Measurements from ENCODE around the gene KERA.

Gene KERA

DNA sequence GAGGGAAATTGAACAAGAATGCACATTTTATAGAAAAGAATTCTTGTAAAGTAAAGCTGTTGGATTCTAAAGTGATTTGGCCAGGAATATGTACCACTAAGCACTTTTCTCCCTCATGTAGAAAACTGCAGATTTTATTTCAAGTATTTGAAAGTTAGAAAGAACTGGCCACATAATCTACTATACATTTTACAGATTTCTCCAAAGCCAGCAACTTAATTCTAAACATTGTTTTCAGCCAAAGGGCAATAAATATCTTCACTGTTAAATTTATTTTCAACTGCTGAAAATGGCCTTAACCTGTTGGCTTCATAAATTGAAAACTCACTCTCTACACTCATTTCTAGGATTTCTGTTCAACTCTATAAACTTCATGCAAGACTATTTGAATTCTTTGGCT lies 15.6 kb upstream of the KERA start:
- no peak overlapping the region for H3K9ac ChIP-seq (ENCODE audit: low read length)
- no peaks in the 10 kb centered on the region for H3K27me3 ChIP-seq (ENCODE audit: control insufficient read depth, insufficient read depth, low read length)
- H3K27ac ChIP-seq (ENCODE audit: low read depth, low read length): no peak overlapping the region
- no peaks in the 10 kb centered on the region for H3K9me3 ChIP-seq (ENCODE audit: control insufficient read depth, insufficient read depth, low read depth, low read length)
- peaks cover 4% of the 10 kb centered on the region for H3K4me1 ChIP-seq (ENCODE audit: control insufficient read depth, insufficient read depth, low read length)
- no peak overlapping the region for H3K4me3 ChIP-seq (ENCODE audit: low read depth, low read length)
- no peaks in the 10 kb centered on the region for H3K36me3 ChIP-seq (ENCODE audit: control insufficient read depth, insufficient read depth, low read length)

DNA sequence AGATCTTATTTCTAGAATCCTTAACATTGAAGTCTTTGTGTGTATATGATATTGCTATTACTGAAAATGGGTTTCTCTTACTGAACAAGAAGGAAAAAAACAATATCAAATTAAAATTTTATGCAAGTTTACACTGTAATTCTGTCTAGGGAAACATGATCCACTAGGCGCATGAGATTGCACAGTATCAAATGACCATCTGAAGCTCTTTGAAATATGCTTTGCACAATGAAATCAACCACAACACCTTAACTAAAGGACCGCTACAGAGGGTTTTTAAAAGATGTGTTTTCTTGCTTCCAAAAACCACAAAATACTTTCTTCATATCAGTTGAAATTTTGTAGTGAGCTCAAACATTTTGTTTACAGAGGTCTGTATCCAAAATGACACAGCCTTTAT lies 15.1 kb upstream of the KERA start:
- Histone ChIP-seq H3K27me3 (ENCODE audit: control insufficient read depth, insufficient read depth, low read length) (no peaks in the 10 kb centered on the region), H3K27ac (ENCODE audit: low read depth, low read length) (no peak overlapping the region), H3K9me3 (ENCODE audit: control insufficient read depth, insufficient read depth, low read depth, low read length) (no peaks in the 10 kb centered on the region), H3K4me3 (ENCODE audit: low read depth, low read length) (no peak overlapping the region), H3K4me1 (ENCODE audit: control insufficient read depth, insufficient read depth, low read length) (no peaks in the 10 kb centered on the region), H3K9ac (ENCODE audit: low read length) (no peak overlapping the region), H3K36me3 (ENCODE audit: control insufficient read depth, insufficient read depth, low read length) (no peaks in the 10 kb centered on the region)

DNA sequence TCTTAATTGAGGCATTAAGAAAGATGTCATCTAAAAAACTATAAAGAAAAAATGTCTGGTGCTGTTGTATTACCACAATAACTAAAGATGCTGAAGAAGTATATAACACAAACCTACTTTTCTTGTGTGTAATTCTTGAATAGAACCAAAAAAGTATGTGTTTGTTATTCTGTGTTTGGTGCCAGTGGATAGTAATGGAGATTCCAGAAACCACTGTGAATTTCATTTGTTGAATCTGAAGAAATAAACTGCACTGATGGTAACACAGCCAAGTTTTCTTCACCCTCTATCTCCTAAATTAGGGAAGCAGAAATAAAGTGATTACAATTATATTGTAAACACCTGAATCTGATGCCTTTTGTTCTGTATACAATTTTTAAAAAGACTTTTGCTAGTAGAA lies 13.1 kb upstream of the KERA start:
- H3K4me3 ChIP-seq (ENCODE audit: low read depth, low read length): no peak overlapping the region
- H3K4me1 ChIP-seq (ENCODE audit: control insufficient read depth, insufficient read depth, low read length): no peaks in the 10 kb centered on the region
- H3K27ac ChIP-seq (ENCODE audit: low read depth, low read length): no peak overlapping the region
- no peaks in the 10 kb centered on the region for H3K27me3 ChIP-seq (ENCODE audit: control insufficient read depth, insufficient read depth, low read length)
- no peak overlapping the region for H3K9ac ChIP-seq (ENCODE audit: low read length)
- no peaks in the 10 kb centered on the region for H3K36me3 ChIP-seq (ENCODE audit: control insufficient read depth, insufficient read depth, low read length)
- H3K9me3 ChIP-seq (ENCODE audit: control insufficient read depth, insufficient read depth, low read depth, low read length): no peaks in the 10 kb centered on the region

DNA sequence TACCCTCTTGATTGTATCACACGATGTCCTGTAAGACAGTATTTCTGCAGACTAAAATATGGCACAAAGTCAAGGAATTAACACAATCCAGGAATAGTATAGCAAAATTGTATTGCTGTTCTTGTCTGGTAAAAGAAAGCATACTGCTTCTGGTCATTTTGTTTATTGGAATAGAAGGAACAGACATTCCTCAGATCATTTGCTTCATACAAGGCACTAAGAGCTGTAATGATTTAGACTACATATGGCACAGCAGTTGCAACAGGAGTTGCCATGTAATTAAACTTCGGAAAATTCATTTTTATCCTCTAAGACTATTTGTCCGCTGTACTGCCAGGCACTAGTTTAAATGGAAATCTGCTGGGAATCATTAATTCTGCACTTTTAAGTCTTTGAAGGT lies 7.6 kb upstream of the KERA start:
- Histone ChIP-seq H3K4me1 (ENCODE audit: control insufficient read depth, insufficient read depth, low read length) (no peaks in the 10 kb centered on the region), H3K27me3 (ENCODE audit: control insufficient read depth, insufficient read depth, low read length) (no peaks in the 10 kb centered on the region), H3K4me3 (ENCODE audit: low read depth, low read length) (no peak overlapping the region), H3K27ac (ENCODE audit: low read depth, low read length) (no peak overlapping the region), H3K36me3 (ENCODE audit: control insufficient read depth, insufficient read depth, low read length) (no peaks in the 10 kb centered on the region), H3K9me3 (ENCODE audit: control insufficient read depth, insufficient read depth, low read depth, low read length) (no peaks in the 10 kb centered on the region), H3K9ac (ENCODE audit: low read length) (no peak overlapping the region)

DNA sequence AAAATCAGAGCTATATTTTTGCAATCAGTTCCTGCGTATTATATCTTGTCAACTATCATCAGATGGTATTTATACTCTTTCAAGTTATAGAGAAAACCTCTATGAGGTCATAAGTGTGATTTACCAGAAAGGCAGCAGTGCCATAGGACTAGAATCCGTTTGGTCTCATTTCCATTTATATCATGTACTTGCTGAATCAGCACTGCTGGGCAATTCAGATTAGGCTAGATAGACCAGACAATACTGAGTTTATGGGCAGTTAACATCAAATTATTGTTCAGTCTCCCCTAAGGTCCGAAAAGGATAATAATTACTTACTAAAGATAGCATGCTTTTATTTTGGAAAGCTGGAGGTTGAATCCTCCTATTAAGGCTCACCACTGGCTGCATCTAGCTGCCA lies 6.8 kb upstream of the KERA start:
- Histone ChIP-seq H3K36me3 (ENCODE audit: control insufficient read depth, insufficient read depth, low read length) (no peaks in the 10 kb centered on the region), H3K4me3 (ENCODE audit: low read depth, low read length) (no peak overlapping the region), H3K4me1 (ENCODE audit: control insufficient read depth, insufficient read depth, low read length) (no peaks in the 10 kb centered on the region), H3K9ac (ENCODE audit: low read length) (no peak overlapping the region), H3K27ac (ENCODE audit: low read depth, low read length) (no peak overlapping the region), H3K27me3 (ENCODE audit: control insufficient read depth, insufficient read depth, low read length) (no peaks in the 10 kb centered on the region), H3K9me3 (ENCODE audit: control insufficient read depth, insufficient read depth, low read depth, low read length) (no peaks in the 10 kb centered on the region)

DNA sequence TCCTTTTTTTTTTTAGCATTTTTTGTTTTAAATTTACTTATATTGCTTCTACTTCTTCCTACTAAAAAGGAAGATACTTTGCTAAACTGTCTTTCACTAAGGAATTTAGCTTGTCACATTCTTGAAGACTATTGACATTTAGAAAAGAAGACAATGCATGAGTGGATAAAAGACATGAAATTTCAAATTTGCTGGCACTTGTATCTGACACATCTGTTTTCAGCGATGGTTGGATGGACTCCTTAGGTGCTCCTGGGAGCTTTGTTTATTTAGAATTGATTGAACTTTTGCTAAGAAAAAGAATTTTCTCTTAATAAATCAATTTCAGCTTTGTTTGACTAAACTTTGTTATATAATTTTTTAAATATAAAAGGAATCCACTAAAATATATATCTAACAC lies 3.3 kb upstream of the KERA start:
- no peak overlapping the region for H3K27ac ChIP-seq (ENCODE audit: low read depth, low read length)
- no peak overlapping the region for H3K9ac ChIP-seq (ENCODE audit: low read length)
- H3K4me3 ChIP-seq (ENCODE audit: low read depth, low read length): no peak overlapping the region
- H3K36me3 ChIP-seq (ENCODE audit: control insufficient read depth, insufficient read depth, low read length): no peaks in the 10 kb centered on the region
- no peaks in the 10 kb centered on the region for H3K27me3 ChIP-seq (ENCODE audit: control insufficient read depth, insufficient read depth, low read length)
- H3K9me3 ChIP-seq (ENCODE audit: control insufficient read depth, insufficient read depth, low read depth, low read length): no peaks in the 10 kb centered on the region
- H3K4me1 ChIP-seq (ENCODE audit: control insufficient read depth, insufficient read depth, low read length): no peaks in the 10 kb centered on the region

DNA sequence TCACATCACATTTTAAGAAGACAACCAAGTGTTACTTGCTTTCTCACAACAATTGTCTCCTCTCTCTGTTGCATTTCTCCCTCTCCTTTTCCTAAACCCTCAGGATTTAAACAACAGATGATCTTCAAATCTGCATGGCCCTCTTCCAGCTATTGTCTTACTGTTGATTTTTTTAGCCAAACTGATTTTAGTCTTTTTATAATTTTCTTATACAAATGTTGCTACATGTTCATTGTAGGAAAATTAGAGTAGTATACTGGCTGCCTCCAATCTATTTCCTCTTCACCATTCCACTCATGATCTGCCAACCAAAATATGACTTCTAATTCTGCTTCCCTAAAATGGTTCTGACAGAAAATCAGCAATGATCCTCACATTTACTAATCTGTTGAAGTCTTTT lies 1.4 kb upstream of the KERA start:
- Histone ChIP-seq H3K4me1 (ENCODE audit: control insufficient read depth, insufficient read depth, low read length) (no peaks in the 10 kb centered on the region), H3K27me3 (ENCODE audit: control insufficient read depth, insufficient read depth, low read length) (no peaks in the 10 kb centered on the region), H3K9ac (ENCODE audit: low read length) (no peak overlapping the region), H3K9me3 (ENCODE audit: control insufficient read depth, insufficient read depth, low read depth, low read length) (no peaks in the 10 kb centered on the region), H3K27ac (ENCODE audit: low read depth, low read length) (no peak overlapping the region), H3K4me3 (ENCODE audit: low read depth, low read length) (no peak overlapping the region), H3K36me3 (ENCODE audit: control insufficient read depth, insufficient read depth, low read length) (no peaks in the 10 kb centered on the region)

DNA sequence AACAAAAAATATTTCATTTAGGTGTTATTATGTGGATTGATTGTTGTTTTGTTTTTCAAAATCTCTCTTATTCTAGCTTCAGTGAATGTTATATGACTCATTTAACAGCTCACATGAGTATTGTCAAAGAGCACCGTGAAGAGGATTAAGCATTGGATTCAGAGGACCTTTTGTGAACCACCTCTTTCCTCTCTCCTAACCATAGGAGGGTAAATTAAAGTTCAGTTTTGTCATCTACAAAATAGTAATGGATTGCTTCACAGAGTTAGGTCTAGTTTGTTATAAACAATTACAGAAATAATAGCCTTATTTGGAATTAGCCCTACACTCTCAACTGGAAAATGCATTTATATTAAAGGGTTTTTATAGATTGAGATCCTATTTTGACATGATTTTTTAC lies 962 bp upstream of the KERA start:
- Histone ChIP-seq H3K27me3 (ENCODE audit: control insufficient read depth, insufficient read depth, low read length) (no peaks in the 10 kb centered on the region), H3K4me3 (ENCODE audit: low read depth, low read length) (no peak overlapping the region), H3K36me3 (ENCODE audit: control insufficient read depth, insufficient read depth, low read length) (no peaks in the 10 kb centered on the region), H3K9ac (ENCODE audit: low read length) (no peak overlapping the region), H3K9me3 (ENCODE audit: control insufficient read depth, insufficient read depth, low read depth, low read length) (no peaks in the 10 kb centered on the region), H3K4me1 (ENCODE audit: control insufficient read depth, insufficient read depth, low read length) (no peaks in the 10 kb centered on the region), H3K27ac (ENCODE audit: low read depth, low read length) (no peak overlapping the region)

DNA sequence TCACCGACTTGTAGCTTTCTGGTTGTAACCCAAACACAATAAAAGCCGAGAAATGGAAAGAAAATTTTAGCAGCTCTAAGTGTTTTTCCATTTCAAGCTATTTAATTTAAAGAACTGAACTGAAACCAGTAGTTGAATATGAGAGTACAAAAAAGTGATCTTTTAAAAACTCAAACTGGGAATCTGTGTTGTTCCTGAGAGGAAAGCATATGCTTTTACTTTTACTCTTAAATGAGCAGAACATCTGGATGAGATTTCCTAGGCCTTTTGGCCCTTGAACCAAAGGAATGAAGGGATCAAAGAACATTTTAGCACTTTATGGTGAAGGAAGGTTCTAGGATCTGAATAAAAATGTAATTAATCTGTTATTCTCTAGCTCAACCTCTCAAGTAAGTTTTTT lies 1.3 kb downstream of the KERA start:
- no peaks in the 10 kb centered on the region for H3K9me3 ChIP-seq (ENCODE audit: control insufficient read depth, insufficient read depth, low read depth, low read length)
- no peaks in the 10 kb centered on the region for H3K27me3 ChIP-seq (ENCODE audit: control insufficient read depth, insufficient read depth, low read length)
- no peak overlapping the region for H3K4me3 ChIP-seq (ENCODE audit: low read depth, low read length)
- H3K4me1 ChIP-seq (ENCODE audit: control insufficient read depth, insufficient read depth, low read length): no peaks in the 10 kb centered on the region
- H3K27ac ChIP-seq (ENCODE audit: low read depth, low read length): no peak overlapping the region
- H3K9ac ChIP-seq (ENCODE audit: low read length): no peak overlapping the region
- H3K36me3 ChIP-seq (ENCODE audit: control insufficient read depth, insufficient read depth, low read length): no peaks in the 10 kb centered on the region

DNA sequence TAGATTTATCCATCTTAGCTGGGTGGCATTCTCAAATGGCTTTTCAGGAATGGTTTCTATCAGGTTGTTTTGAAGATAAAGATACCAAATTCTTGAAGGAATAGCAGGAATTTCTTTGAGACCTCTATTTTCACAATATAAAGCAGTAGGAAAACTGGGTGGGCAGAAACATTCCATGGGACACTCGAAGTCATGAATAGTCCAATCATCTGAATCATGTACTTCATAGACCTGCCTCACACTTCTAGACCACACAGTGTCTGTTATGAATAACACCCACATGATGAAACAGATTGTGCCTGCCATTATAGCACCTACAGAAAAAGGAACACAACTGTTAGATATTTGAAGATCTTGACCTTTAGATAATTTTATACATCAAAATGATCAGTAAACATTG lies 1.8 kb downstream of the KERA start:
- H3K9me3 ChIP-seq (ENCODE audit: control insufficient read depth, insufficient read depth, low read depth, low read length): no peaks in the 10 kb centered on the region
- H3K9ac ChIP-seq (ENCODE audit: low read length): no peak overlapping the region
- no peaks in the 10 kb centered on the region for H3K4me1 ChIP-seq (ENCODE audit: control insufficient read depth, insufficient read depth, low read length)
- H3K27ac ChIP-seq (ENCODE audit: low read depth, low read length): no peak overlapping the region
- no peaks in the 10 kb centered on the region for H3K27me3 ChIP-seq (ENCODE audit: control insufficient read depth, insufficient read depth, low read length)
- no peak overlapping the region for H3K4me3 ChIP-seq (ENCODE audit: low read depth, low read length)
- H3K36me3 ChIP-seq (ENCODE audit: control insufficient read depth, insufficient read depth, low read length): no peaks in the 10 kb centered on the region

DNA sequence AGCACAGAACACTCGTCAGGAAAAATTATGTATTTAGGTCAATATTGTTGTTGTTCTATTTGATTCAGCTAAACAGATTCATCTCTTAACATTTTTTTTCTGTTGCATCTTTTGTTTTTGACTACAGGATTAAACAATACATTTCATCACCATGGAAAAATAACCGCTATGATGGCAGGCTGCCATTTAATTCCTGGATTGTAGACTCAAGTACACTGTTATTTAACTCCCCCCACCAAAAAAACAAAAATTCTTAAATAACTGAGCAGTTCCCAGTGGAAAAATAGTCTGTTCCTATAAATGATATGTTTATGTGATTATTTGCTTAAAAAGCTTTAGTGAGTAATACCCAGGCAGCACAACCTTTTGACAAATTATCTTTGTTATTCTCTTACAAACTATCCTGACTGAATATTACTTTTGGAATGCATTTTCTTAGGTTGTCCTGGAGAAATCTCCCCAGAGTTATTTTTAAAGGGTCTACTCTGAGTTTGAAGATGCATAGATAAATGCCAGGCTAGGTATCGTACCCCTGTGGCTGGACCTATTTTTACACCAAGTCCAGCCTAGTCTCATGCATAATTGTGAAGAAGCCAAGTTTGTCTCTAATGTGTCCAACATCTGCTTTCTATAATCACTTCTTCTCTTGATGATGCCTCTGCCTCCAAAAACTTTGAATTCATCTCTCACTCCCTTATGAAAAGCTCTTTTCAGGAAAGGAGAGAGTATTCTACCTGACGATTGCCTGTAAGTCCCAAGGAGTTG lies 3.7 kb downstream of the KERA start:
- H3K27ac ChIP-seq (ENCODE audit: low read depth, low read length): no peak overlapping the region
- no peak overlapping the region for H3K9ac ChIP-seq (ENCODE audit: low read length)

DNA sequence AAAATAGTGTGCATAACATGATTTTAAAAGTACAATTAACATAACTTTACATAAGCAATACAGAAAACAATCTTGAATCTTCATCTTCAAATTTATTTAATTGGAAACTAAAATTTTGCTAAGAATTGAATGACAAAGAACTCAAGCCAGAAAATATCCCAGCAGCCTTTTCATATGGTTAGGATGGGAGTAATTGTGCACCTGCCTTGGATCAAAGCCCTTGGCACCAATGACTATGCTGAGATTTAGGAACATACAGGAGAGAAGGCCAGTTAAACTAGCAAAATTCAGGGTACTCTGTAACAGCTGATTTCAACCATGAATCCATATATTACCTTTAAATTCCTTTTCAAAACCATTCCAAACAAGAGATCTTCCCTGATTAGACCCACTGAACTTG lies 5.8 kb downstream of the KERA start:
- Histone ChIP-seq H3K4me3 (ENCODE audit: low read depth, low read length) (no peak overlapping the region), H3K4me1 (ENCODE audit: control insufficient read depth, insufficient read depth, low read length) (no peaks in the 10 kb centered on the region), H3K27ac (ENCODE audit: low read depth, low read length) (no peak overlapping the region), H3K9me3 (ENCODE audit: control insufficient read depth, insufficient read depth, low read depth, low read length) (no peaks in the 10 kb centered on the region), H3K27me3 (ENCODE audit: control insufficient read depth, insufficient read depth, low read length) (no peaks in the 10 kb centered on the region), H3K9ac (ENCODE audit: low read length) (no peak overlapping the region), H3K36me3 (ENCODE audit: control insufficient read depth, insufficient read depth, low read length) (no peaks in the 10 kb centered on the region)

More for the DNA sequence above, 3.7 kb downstream of the KERA start:
- Histone ChIP-seq H3K4me3 (ENCODE audit: low read depth, low read length) (no peak overlapping the region), H3K9me3 (ENCODE audit: control insufficient read depth, insufficient read depth, low read depth, low read length) (no peaks in the 10 kb centered on the region), H3K36me3 (ENCODE audit: control insufficient read depth, insufficient read depth, low read length) (no peaks in the 10 kb centered on the region), H3K4me1 (ENCODE audit: control insufficient read depth, insufficient read depth, low read length) (no peaks in the 10 kb centered on the region), H3K27me3 (ENCODE audit: control insufficient read depth, insufficient read depth, low read length) (no peaks in the 10 kb centered on the region)
